Smooth muscle cell (in vitro differentiated cells): ENCODE results near the gene GRPEL1. TPM values are rescaled to one million over a fixed set of nuclear protein-coding genes. Genes with fewer than 3 reads are reported as not detected.

Experiments
- DNase-seq: peaks from one replicate; lab custom pipeline; 2025; ENCODE audit not compliant: unreplicated experiment; lab: John Stamatoyannopoulos, UW
- H2AFZ ChIP-seq: fragments of 200-600 bp; sonication (generic); 2 replicates; pipeline ENCODE4 v1.6.0; 2016; ENCODE audit warnings: antibody characterized with exemption, low read depth, mild to moderate bottlenecking
- H3F3A ChIP-seq: fragments of 200-600 bp; sonication (generic); 2 replicates; pipeline ENCODE4 v1.6.0; 2017; ENCODE audit warnings: antibody characterized with exemption, low read depth
- H3K27ac ChIP-seq: fragments of 200-600 bp; sonication (generic); 2 replicates; pipeline ENCODE4 v1.5.1; 2016; ENCODE audit warnings: low read depth, mild to moderate bottlenecking
- H3K27me3 ChIP-seq: fragments of 200-600 bp; sonication (generic); 2 replicates; pipeline ENCODE4 v1.6.1; 2016; ENCODE audit warnings: low read depth, mild to moderate bottlenecking
- H3K36me3 ChIP-seq: fragments of 200-600 bp; sonication (generic); 2 replicates; pipeline ENCODE4 v1.5.1; 2016; ENCODE audit warnings: low read depth
- H3K4me1 ChIP-seq: fragments of 200-600 bp; sonication (generic); 2 replicates; pipeline ENCODE4 v1.5.1; 2016; ENCODE audit warnings: low read depth
- H3K4me2 ChIP-seq: fragments of 200-600 bp; sonication (generic); 2 replicates; pipeline ENCODE4 v1.6.0; 2016; ENCODE audit warnings: mild to moderate bottlenecking
- H3K4me3 ChIP-seq: fragments of 200-600 bp; sonication (generic); 2 replicates; pipeline ENCODE4 v1.5.1; 2016; ENCODE audit warnings: mild to moderate bottlenecking
- H3K79me2 ChIP-seq: fragments of 200-600 bp; sonication (generic); 2 replicates; pipeline ENCODE4 v1.6.0; 2016; ENCODE audit warnings: low read depth, mild to moderate bottlenecking
- H3K9ac ChIP-seq: fragments of 200-600 bp; sonication (generic); 2 replicates; pipeline ENCODE4 v1.6.0; 2016; ENCODE audit warnings: low read depth
- H3K9me3 ChIP-seq: fragments of 200-600 bp; sonication (generic); replicated peaks from 2 replicates; pipeline ENCODE4 v1.5.1; 2016; ENCODE audit warnings: low read depth
- H4K20me1 ChIP-seq: fragments of 200-600 bp; sonication (generic); 2 replicates; pipeline ENCODE4 v1.6.0; 2016; ENCODE audit warnings: low read depth
- WGBS: methylation state at CpG from one replicate; pipeline ENCODE4 v1.1.7; 2016; ENCODE audit warnings: low lambda C conversion rate; 5-methylcytosine and 5-hydroxymethylcytosine counted together
- polyA plus RNA-seq: library from polyadenylated mRNA; unstranded; fragments of >200 nt; fragmentation: Nextera tagmentation; extraction: Ambion mirVana; gene quantifications from 2 replicates; pipeline ENCODE4 v1.2.1, GENCODE V29; 2016
- total RNA-seq: library from RNA; depleted of rRNA; stranded (reverse); fragments of >200 nt; gene quantifications from 2 replicates; pipeline ENCODE4 v1.2.3, GENCODE V29; 2014
- TF ChIP-seq, protein P1 (sequence below): fragments of 200-600 bp; sonication (generic); IDR thresholded peaks from 2 replicates; pipeline ENCODE4 v1.5.1; 2017; ENCODE audit warnings: borderline replicate concordance, mild to moderate bottlenecking, antibody characterized with exemption; ENCODE audit not compliant: insufficient read depth, poor library complexity, severe bottlenecking

GRPEL1 gene
- total and polyA plus RNA-seq, 2 experiments from 2014 or later: 18.6 to 40.6 TPM

DNA sequence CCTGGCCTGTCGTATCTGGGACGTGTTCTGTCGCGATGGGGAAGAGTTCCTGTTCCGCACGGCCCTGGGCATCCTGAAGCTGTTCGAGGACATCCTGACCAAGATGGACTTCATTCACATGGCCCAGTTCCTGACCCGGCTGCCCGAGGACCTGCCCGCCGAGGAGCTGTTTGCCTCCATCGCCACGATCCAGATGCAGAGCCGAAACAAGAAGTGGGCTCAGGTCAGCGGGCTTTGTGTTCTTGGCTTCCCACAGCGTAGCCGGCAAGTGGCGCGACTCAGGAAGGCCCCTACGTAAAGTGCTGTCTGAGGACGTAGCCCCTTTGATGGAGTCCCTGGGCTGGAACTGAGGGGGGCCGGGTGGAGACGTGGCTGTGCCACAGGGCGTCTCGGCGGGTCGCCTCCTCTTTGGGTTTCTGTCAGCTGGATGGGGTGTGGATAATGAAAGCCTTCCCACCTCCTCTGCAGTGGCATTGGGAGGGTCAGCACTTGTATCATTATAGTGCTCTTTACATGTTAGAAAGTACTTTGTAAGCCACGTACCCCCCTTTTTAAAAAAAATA is 42.7 kb downstream of the GRPEL1 start:
- Histone ChIP-seq H3K4me1 (peaks cover 4% of the 10 kb centered on the region), H3K79me2 (no peaks in the 10 kb centered on the region), H3K27ac (no peak overlapping the region), H3F3A (no peaks in the 10 kb centered on the region), H3K27me3 (no peaks in the 10 kb centered on the region), H3K9ac (no peak overlapping the region), H3K36me3 (no peaks in the 10 kb centered on the region), H3K4me2 (no peak overlapping the region), H4K20me1 (no peaks in the 10 kb centered on the region), H3K9me3 (no peaks in the 10 kb centered on the region), H2AFZ (no peak overlapping the region), H3K4me3 (no peak overlapping the region)
- no peak for DNase-seq
- TF ChIP-seq, protein P1, sequence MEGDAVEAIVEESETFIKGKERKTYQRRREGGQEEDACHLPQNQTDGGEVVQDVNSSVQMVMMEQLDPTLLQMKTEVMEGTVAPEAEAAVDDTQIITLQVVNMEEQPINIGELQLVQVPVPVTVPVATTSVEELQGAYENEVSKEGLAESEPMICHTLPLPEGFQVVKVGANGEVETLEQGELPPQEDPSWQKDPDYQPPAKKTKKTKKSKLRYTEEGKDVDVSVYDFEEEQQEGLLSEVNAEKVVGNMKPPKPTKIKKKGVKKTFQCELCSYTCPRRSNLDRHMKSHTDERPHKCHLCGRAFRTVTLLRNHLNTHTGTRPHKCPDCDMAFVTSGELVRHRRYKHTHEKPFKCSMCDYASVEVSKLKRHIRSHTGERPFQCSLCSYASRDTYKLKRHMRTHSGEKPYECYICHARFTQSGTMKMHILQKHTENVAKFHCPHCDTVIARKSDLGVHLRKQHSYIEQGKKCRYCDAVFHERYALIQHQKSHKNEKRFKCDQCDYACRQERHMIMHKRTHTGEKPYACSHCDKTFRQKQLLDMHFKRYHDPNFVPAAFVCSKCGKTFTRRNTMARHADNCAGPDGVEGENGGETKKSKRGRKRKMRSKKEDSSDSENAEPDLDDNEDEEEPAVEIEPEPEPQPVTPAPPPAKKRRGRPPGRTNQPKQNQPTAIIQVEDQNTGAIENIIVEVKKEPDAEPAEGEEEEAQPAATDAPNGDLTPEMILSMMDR: no peak
- WGBS: 93% methylated on average over 28 of the region's 28 CpGs

DNA sequence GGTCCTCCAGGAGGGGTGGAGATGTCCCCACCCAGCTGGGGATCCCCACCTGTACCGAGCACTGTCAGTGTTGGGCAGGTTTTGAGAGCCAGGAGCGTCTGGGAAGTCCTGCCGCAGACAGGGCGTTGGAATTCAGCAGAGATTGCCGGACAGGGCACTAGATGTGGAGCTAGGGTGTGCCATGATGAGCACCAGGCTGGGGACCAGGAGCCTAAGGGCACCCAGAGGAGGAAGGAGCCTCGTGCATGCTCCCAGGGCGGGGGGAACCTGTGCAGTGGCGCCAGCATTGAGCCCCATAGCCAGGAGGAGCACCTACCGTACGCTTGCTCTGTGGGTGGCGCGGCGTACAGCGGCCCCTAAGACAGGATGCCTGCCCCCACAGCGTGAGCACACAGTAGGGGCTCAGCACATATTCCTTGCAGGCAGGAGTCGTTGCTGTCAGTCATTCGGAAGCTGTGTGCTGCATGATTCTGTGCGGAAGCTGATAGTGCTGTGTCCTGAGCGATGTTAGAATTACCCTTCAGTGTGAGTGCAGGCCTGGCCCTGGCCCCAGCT is 43.5 kb downstream of the GRPEL1 start:
- no peak overlapping the region for H3K4me3 ChIP-seq
- TF ChIP-seq, protein P1: no peak
- WGBS: 93% methylated on average over 19 of the region's 19 CpGs
- peaks cover 4% of the 10 kb centered on the region for H3K4me1 ChIP-seq
- no peaks in the 10 kb centered on the region for H3F3A ChIP-seq
- DNase-seq: no peak
- H2AFZ ChIP-seq: no peak overlapping the region
- no peak overlapping the region for H3K27ac ChIP-seq
- no peaks in the 10 kb centered on the region for H4K20me1 ChIP-seq
- no peaks in the 10 kb centered on the region for H3K27me3 ChIP-seq
- H3K79me2 ChIP-seq: no peaks in the 10 kb centered on the region
- H3K9ac ChIP-seq: no peak overlapping the region
- no peak overlapping the region for H3K4me2 ChIP-seq
- no peaks in the 10 kb centered on the region for H3K9me3 ChIP-seq
- H3K36me3 ChIP-seq: no peaks in the 10 kb centered on the region

DNA sequence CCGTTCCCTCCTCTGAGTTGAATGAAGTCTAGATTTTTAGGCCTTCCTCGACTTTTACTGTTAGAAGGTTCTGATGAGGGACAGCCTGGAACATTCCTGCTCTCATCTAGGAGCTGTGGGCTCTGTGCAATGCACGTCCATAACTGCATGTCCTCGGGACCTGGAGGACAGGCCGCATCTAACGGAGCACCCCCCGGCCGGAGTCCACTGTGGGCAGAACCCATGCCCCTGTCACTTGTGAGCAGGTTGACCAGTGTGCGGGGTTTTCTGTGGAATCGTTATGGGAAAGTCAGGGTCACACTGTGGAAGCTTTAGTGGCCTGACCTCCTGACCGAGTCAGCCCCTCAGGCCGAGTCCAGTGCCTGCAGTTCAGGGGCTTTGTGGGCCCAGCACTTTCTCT is 44.0 kb downstream of the GRPEL1 start:
- Histone ChIP-seq H3K9me3 (no peaks in the 10 kb centered on the region), H4K20me1 (no peaks in the 10 kb centered on the region), H3K4me1 (peaks cover 4% of the 10 kb centered on the region), H3K9ac (no peak overlapping the region), H3K4me2 (no peak overlapping the region), H3F3A (no peaks in the 10 kb centered on the region), H3K36me3 (no peaks in the 10 kb centered on the region), H2AFZ (no peak overlapping the region), H3K79me2 (no peaks in the 10 kb centered on the region), H3K4me3 (no peak overlapping the region), H3K27ac (no peak overlapping the region), H3K27me3 (no peaks in the 10 kb centered on the region)
- no peak for DNase-seq
- TF ChIP-seq, protein P1: no peak
- WGBS: 97% methylated on average over 12 of the region's 12 CpGs

DNA sequence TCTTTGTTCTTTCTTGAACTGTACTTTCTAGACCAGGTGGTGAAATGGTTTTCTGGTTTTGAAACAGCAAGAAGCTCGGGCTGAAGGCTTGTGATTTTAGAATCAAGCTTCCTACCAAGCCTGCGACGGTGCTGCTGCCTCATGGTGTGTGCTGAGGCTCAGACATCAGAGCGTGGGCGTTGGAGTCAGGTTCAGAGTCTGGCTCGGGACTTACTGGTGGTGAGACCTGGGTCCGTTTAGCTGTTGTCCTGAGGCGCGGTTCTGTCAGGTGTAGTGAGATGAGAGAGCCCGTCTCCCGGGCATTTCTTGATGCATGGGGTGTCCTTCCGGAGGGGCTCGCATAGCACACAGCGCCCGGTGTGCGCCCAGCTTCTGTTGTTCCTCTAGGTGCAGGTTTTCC is 44.4 kb downstream of the GRPEL1 start:
- no peaks in the 10 kb centered on the region for H3K9me3 ChIP-seq
- no peaks in the 10 kb centered on the region for H3K36me3 ChIP-seq
- no peak overlapping the region for H2AFZ ChIP-seq
- no peaks in the 10 kb centered on the region for H3K27me3 ChIP-seq
- H3K27ac ChIP-seq: peak overlapping the region; percentile 85
- H3K9ac ChIP-seq: no peak overlapping the region
- DNase-seq: no peak
- TF ChIP-seq, protein P1: no peak
- no peak overlapping the region for H3K4me3 ChIP-seq
- no peaks in the 10 kb centered on the region for H3F3A ChIP-seq
- no peaks in the 10 kb centered on the region for H4K20me1 ChIP-seq
- no peak overlapping the region for H3K4me2 ChIP-seq
- WGBS: 94% methylated on average over 16 of the region's 16 CpGs
- peaks cover 4% of the 10 kb centered on the region for H3K4me1 ChIP-seq
- no peaks in the 10 kb centered on the region for H3K79me2 ChIP-seq
